GM19238 (cell line): ENCODE data around the gene PKD2.
A peak's percentile ranks its signal among the peaks of the same experiment; 100 is the strongest.
"Not testable (repeated sequence)": the region's sequence is repeated elsewhere in the genome, so short reads cannot be mapped to it uniquely, and the experiment has no call there.

Source experiments
- DNase-seq: peaks from one replicate; pipeline ENCODE4 v3.0.0; 2011; ENCODE audit warnings: low spot score; ENCODE audit not compliant: insufficient read length

PKD2 gene

DNA sequence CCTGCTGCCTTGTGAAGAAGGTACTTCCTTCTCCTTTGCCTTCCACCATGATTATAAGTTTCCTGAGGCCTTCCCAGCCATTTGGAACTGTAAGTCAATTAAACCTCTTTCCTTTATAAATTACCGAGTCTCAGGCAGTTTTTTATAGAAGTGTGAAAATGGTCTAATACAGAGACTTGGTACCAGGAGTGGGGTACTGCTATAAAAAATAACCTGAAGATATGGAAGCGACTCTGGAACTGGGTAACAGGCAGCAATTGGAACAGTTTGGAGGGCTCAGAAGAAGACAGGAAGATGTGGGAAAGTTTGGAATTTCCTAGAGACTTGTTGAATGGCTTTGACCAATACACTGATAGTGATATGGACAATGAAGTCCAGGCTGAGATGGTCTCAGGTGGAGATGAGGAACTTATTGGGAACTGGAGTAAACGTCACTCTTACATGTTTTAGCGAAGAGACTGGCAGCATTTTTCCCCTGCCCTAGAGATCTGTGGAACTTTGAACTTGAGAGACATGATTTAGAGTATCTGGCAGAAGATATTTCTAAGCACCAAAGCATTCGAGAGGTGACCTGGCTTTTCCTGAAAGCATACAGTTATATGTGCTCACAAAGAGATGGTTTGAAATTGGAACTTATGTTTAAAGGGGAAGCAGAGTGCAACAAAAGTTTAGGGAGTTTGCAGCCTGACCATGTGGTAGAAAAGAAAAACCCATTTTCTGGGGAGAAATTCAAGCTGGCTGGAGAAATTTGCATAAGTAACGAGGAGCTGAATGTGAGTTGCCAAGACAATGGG, 18.6 kb downstream of the PKD2 start:
- DNase-seq, result not testable (repeated sequence)

DNA sequence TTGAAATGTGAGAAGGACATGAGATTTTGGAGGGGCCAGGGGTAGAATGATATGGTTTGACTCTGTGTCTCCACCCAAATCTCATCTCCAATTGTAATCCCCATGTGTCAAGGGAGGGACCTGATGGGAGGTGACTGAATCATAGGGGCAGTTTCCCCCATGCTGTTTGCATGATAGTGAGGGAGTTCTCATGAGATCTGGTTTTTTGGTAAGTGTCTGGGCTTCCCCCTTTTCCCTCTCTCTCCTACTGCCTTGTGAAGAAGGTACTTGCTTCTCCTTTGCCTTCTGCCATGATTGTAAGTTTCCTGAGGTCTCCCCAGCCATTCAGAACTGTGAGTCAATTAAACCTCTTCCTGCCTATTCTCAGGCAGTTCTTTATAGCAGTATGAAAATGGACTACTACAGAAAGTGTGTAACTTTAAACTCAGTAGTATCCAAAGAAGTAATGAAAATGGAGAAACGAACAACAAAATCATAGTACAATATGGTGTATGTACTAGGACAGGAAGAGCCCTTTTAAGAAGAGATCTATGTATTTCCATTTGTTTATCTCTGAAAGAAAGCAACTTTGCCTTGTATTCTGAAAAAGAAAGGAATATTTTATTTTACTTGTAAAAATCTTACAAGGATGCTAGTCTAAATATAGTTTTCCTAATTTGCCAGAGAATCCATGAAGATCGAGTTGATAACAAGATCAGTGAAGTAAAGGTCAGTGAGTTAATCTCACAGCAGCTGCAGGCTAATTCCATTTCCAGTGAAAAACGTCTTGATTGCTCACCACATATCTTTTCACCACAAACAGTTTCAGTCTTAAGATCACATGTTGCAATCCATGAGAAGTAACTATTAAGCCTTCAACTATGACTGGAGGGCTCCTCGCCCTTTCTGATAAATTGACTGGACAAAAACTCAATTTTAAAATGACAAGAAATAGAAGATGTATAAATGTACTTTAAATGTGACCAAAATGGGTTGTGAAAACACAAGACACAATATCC, 20.5 kb downstream of the PKD2 start:
- DNase-seq, result no peak

DNA sequence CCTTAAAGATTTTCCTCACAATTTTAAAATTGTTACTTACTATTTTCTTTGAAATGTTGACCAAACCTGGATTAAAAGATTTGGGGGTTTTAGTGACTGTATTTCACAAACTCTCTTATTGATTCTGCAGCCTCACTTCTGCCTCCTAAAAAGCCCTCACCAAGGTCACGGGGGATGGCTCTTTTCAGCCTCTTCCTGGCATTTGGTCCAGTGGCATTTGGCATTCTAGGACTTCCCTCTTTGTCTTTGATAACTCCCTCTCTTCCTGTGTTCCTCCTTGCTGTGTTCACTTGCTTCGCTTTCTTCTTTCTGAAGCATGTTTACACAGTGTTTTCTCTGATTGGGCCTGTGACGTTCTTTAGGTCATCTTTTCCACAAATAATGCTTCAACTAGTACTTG, 21.5 kb downstream of the PKD2 start:
- DNase-seq, result no peak

DNA sequence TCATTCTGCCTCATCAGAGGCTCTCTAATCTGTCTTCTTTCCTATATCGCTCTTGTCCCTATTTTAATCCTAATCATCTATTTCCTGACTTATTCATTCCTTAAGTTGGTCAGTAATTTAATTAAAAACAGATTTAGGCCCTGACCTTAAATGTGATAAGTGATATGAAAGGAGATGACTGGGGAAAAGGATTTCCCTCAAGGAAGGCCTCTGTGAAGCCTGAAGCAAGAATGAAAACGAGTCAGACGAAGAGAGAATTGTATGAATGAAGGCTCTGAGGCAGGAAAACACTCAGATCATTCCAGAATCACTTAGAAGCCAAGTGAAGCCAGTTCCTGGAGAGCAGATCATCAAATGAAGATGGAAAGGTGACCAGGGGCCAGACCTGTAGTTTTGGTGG, 22.1 kb downstream of the PKD2 start:
- DNase-seq, result no peak

DNA sequence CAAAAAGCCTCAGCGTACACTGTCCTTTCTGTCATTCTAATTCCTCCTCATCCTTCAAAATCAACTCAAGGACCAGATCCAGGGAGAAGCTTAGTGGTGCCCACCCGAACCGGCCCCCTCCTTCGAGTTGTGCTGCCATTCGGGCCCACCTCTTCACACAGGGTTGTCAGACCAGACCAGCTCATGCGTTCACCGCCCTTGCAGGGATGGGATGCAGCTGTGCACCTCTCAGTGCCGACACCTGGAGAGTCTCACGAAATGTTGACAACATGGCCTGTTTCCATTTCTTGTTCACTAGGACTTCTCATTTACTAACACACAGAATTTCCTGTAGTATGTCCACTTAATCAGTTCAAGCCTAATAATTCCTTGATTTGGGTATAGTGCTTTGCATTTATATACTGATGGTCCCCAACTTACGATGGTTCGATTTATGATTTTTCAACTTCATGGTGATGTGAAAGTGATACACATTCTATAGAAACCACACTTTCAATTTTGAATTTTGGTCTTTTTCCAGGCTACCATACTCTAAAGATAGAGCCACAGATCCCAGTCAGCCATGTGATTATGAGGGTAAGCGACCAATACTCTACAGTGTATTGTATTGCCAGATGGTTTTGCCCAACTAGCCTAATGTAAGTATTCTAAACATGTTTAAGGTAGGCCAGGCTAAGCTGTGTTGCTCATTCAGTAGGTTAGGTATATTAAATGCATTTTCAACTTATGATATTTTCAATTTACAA, 23.3 kb downstream of the PKD2 start:
- no peak for DNase-seq

DNA sequence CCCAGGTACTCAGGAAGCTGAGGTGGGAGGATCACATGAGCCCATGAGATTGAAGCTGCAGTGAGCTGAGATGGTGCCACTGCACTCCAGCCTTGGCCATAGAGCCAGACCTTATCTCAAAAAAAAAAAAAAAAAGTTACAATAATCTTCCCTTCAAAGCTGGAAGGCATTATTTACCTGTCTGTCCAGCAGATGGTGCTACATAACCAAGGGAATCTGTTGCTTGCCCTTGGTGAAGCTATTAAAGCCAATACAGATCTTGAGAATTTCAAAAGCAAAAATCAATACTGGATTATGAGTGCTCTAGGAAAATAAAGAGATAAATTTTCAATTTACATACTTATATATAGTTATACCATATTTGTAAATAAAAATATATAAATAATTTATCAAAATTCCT, 25.9 kb downstream of the PKD2 start:
- peak; percentile 16 for DNase-seq

DNA sequence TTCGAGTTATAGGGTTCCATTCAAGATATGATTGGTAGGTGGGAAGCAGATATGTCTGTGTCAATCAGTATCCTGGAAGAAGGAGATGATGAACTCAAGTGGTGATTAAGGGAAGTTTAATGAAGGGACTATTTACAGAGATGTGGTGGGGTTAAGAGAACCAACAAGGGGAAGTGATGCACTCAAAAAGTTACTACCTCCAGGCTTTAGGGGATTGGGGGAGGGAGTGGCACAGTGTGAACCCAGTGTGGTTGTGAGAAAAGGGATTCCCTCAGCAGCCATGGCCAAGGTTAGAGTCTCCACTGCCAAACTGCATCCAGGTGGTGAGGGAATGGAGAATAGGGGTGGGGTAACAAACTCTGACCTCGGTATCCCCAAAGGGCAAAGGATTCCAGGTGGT, 27.9 kb downstream of the PKD2 start:
- DNase-seq, result no peak

DNA sequence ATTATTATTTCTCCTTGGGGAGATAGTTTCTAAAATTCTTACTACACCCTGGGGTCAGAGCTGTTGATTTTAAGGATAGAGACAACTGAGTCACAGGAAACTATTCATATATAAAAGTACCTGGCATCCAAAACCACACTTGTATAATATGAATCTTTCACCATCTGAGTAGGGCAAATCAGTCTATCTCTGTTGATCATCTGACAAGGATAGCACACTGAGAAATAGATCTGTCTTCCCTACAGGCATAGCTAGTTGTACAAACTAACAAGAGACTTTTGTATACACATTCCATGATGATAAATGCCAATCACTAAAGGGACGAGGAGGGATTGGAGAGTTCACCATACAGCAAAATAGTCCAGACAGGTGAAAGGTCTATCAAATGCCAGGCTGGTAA, 30.0 kb downstream of the PKD2 start:
- no peak for DNase-seq

DNA sequence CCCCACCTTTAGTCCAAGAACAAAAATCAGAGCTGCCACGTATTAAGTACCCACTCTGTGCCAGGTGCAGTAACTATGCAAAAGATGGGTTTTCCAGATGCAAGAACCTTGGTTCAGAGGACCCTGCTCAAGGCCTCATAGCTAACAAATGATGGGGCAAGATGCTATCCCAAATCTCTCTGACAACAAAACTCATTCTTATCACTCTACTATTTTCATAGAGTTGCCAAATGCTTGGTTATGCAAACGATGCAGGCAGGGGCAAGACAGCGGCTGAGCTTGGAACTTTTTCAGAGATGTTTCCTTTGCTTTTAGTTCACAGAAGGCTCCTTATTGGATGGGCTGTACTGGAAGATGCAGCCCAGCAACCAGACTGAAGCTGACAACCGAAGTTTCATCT, 30.5 kb downstream of the PKD2 start:
- no peak for DNase-seq

DNA sequence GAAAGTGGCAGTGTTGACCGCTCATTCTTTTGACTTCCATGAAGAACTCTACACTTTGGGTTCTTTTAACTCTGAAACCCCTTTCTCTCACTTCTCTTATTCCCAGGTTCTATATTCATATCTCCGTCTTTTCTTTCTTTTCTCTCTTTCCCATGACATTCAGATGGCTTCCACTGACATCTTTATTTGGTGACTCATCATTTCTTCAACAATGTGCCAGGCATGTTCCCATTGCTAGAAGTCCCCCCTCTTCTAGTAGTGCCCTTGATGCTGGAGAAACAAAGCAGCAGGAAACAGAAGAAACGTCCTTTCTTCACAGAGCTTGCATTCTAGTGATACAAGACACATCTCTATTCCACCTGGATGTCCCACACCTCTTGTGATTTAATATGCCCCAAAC, 33.3 kb downstream of the PKD2 start:
- DNase-seq, result no peak

DNA sequence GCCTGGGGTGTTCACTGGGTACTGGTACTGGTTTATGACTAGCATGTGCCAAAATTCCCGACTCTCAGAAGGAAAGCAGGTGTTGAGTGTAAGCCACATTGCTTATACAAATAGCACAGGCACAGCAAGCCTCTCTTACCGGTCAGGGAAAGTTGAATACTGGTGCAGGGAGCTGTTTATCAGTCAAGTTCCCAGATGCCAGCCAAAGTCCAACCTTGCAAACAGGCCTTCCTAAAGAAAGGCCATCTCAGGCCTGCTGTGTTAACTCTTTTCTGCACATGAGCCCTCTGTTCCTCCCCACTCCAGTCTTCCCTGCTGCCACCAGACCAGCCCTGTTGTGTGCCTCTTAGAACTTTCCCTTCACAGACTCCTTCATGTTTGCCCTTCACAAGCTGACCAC, 34.2 kb downstream of the PKD2 start:
- DNase-seq, result no peak

DNA sequence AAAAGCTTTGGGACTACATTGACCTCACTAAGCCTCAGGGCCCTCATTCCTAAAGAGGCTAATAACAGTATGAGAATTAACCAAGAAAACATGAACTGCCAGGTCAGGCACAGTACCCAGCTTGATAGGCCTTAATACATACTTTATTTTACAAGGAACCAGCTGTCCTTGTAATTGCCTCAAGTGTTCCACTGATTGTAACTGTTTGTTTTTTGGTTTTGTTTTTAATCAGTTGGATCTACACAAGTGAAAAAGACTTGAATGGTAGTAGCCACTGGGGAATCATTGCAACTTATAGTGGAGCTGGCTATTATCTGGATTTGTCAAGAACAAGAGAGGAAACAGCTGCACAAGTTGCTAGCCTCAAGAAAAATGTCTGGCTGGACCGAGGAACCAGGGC, 35.6 kb downstream of the PKD2 start:
- no peak for DNase-seq

DNA sequence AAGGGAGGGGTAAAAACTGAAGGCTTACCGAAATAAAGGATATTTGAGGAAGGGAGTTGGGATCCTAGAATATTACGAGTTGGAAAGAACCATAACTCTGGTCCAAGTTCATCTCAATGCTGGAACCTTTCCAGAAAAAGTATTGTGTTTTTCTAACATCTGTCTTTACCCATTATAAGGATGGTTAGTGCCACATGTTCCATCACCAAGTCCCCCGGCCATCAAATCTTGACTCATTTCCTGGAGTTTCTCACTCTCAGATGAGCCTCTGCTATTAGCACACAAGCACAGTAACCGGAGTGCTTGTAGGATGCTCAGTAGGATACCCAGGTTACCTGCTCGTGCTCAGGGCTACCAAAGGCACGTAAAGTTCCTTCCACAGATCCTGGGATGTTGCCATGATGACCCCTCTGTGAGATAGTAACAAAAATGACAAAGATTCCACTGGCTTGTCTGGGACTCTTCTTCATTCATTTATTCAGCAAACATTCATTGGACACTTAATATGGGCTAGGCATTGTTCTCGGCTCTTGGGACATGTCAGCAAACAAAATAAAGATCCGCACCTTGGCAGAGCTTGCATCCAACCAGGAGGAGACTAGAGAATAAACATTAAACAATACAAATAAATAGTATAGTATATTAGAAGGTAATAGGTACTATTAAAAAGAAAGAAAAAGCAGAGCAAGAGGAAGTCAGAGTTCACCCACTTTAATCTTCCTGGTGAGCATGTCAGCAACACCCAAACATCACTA, 36.3 kb downstream of the PKD2 start:
- no peak for DNase-seq

DNA sequence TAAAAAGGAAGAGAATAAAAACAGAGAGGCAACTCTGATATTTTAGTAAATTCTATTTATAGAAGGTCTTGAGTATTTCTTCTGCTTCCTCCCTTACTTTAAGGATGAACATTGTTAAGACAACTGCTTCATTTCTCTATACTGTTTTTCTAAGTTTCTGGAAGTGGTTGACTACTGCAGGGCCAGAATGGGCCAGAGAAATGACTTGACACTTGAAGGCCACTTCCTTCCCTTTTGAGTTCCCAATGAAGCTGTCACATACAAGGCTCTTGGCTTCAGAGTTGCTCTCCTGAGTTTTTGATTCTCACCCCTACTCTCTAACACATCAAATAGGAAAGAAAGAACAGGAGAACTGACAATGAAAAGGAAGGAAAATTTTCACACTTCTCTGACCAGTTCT, 37.6 kb downstream of the PKD2 start:
- DNase-seq, result no peak

DNA sequence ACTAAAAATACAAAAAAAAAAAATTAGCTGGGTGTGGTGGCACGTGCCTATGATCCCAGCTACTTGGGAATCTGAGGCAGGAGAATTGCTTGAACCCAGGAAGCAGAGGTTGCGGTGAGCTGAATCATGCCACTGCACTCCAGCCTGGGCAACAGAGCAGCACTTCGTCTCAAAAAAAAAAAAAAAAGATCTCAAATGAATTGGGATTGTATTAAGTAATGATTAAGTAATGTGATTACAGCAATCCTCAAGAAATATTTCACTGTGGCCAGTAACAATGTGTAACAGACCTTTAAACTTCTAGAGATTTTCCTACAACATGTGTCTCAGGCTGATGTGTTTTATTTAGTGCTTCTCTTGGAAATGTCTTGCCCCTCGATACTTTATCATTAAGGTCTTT, 46.8 kb downstream of the PKD2 start:
- no peak for DNase-seq

DNA sequence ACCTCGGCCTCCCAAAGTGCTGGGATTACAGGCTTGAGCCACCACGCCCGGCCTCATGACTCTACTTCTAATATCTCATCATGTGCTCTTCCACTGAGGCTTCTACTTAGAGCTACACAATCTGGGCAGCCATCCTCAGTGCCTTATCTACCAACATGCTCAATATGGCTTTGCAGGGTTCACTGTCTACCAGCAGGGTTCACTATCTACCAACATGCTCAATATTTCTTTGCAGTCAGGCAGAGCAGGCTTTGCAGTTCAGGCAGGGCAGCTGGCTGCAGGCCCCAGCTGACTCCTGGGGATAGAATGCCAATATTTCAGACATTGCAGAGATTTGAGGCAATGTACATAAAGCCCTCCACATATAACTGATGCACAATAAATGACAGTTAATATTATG, 47.5 kb downstream of the PKD2 start:
- DNase-seq, result no peak

DNA sequence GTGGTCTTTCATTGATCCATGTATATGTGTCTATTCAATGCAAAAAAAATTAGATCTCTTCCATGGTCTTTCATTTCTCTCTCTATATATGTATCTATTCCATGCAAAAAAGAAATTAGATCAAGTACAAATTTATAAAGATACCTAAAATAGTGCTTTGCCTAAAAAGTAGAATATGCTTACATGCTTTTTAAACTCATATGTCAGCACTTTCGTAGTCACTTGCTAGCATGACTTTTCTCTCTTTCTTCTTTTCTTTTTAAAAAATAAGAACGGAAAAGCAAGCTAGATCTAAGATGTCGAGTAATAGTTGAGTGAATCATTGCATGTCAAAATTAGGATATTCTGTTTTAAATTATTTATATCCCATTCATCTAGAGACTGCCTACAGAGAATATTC, 50.9 kb downstream of the PKD2 start:
- no peak for DNase-seq

DNA sequence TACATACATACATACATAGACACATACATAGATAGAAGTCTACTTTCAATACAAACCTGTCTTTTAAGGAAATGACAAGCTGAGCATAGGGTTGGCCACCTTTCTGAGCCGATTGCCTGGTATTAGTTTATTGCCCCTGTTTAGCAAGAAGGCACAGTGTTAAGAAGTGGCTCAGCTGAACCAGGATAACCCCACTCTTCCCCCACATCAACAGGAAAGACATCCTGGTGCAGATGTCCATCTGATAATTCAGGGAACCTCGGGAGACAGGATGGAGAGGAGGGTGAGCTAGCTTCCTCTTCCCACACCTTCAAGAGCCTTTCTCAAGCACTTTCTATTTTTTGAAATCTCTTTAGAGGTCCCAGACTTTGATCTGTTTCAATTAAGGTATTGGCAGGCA, 52.3 kb downstream of the PKD2 start:
- no peak for DNase-seq

DNA sequence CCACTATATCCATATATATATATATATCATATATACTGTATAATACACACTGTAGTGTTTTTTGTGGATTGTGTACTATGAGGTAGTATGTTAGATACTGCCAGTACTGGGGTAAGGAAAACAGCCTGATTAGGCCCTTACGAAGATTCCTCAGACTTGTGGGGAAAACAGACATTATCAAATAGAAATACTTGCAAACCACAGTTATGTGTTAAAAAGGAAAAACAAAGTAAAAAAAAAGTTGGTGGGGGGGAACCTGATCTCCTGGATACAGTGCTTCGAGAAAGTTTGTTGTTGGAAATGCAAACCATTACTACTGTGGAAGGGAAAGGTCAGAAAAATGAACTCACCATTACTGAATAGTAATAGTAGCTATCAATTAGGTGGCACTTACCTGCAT, 53.0 kb downstream of the PKD2 start:
- DNase-seq, result no peak

DNA sequence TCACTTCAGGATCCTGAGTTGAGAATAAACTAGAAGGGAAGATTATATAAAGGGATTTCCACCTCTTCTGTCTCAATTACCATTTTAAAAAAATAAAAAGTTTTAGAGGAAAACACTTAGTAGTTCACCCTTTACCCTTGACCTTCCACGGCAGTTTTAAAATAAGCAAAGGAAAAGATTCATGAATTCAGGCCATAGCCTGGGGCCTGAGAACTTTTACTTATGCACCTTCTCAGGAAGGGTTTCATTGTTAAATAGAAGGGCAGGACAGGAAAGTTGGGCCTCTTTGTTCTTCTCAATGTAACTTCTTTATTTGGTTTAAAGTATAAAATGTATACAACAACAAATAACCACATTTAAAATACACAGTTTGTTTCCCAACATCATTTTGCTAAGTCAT, 54.9 kb downstream of the PKD2 start:
- DNase-seq, result no peak

DNA sequence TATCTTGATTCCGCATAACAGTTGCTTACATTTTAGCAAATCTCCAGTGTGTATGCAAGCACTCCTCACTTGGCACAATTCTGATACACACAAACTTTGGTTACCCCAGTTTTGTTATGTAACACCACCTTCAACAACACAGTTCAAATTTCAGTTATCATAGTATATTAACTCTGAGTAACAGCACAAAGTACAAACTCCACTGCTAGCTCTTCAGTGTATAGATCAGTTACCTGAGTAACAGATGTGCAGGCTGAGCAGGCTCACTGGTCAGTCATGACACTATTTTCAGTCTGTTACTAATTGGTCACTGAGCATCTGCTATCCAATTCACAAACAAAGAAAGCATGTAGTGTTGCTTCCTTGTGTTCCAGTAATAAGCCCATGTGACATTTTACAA, 55.4 kb downstream of the PKD2 start:
- DNase-seq, result no peak
